HG02678 (cell line): ENCODE results near the gene LMBR1.
"Not testable (repeated sequence)": the region's sequence is repeated elsewhere in the genome, so short reads cannot be mapped to it uniquely, and the experiment has no call there.

ENCODE experiments used
- ATAC-seq: cut with Tn5 transposase; IDR thresholded peaks from one replicate; pipeline ENCODE4 v1.9.1; 2021; ENCODE audit warnings: mild to moderate bottlenecking, moderate library complexity; ENCODE audit not compliant: unreplicated experiment

The LMBR1 gene

DNA sequence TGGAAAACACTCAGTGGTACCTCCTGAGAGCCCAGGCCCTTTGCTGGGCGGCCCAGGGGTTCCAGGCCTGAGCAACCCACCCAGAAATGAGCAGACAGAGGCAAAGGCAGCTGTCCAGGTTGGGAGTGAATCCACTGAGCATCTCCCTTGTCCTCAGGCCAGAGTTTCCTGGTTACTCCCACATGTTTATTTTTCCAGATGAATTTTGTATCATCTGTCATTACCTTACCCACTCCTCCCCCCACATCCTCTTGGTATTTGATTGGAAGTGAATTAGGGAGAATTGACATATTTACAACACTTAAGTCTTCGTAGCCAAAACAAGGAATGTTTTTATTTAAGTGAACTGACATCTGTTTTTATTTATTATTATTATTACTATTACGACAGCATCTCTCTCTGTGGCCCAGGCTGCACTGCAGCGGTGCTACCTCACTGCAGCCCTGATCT, 13.2 kb upstream of the LMBR1 start:
- no peak for ATAC-seq

DNA sequence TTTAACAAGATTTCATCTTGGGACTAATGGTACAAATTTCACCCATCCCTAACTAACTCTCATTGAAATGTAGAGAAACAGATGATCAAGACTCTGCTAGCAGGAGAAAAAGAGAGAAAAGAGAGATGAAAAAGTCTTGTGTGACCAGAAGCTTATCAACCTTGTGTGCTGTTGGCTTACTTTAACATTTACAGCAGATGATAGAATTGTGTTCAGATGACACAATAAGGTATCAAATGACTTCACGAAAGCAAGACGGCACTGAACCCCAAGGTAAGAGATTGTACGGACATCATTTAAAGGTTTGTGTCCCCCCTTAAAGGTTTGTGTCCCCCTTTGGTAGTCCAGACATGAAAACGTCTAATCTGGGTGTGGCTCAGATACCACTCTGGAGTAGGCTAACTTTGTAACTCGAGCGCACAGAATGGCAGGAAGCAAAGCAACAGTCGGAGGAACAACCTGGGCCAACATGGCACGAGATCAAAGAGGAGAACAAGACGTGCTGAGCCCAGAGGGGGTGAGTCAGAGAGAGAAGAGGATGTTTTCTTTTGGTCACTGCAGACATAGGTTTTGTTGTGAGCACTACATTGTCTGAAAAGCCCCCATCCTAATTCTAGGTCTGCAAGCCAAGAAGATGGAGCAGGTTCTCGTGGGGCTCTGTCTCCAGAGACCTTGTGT, 10.4 kb upstream of the LMBR1 start:
- ATAC-seq = no peak

DNA sequence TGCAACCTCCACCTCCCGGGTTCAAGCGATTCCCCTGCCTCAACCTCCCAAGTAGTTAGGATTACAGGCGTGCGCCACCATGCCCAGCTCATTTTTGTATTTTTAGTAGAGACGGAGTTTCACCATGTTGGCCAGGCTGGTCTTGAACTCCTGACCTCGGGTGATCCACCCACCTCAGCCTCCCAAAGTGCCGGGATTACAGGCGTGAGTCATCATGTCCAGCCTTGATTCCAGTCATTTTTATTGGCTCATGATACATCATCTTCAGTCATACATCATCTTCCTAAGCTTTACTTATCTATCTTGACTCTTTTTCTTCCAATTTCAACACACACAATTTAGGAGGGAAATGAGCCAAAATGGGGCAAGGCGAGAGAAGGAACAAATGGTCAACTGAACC, 7.1 kb upstream of the LMBR1 start:
- ATAC-seq = not testable (repeated sequence)

DNA sequence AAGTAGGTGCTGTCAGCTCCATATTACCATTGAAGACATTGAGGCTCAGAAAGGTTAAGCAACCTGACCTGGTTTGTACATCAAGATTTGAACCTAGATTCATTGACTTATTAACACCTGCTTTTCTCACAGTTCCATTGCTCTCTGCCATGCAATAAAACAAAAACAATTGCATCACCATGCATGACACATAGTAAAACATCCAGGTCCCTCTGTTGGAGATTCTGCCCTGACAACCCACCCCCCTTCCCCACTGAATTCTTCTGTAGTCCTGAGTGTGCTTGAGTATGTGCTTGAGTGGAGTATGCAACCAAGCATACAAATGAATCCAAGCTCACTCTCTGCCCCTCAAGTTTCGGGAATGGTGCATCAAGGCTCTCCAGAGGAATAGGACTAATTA, 6.0 kb upstream of the LMBR1 start:
- no peak for ATAC-seq

DNA sequence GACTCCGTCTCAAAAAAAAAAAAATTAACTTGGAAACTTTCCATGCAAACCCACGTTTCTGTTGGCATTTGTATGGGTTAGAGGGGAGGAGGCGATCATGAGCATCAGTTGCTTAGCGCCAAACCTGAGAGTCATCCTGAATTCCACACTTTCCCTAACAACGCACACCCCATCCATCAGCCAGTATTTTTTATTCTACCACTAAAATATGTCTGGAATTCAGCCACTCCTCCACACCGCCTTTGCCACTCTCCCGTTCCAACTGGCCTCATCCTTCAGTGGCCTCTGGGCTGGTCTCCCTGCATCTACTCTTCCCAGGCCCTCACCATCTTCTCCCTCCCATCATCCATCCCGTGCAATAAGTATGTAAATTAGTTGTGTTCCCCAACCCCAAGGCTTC, 4.7 kb upstream of the LMBR1 start:
- no peak for ATAC-seq

DNA sequence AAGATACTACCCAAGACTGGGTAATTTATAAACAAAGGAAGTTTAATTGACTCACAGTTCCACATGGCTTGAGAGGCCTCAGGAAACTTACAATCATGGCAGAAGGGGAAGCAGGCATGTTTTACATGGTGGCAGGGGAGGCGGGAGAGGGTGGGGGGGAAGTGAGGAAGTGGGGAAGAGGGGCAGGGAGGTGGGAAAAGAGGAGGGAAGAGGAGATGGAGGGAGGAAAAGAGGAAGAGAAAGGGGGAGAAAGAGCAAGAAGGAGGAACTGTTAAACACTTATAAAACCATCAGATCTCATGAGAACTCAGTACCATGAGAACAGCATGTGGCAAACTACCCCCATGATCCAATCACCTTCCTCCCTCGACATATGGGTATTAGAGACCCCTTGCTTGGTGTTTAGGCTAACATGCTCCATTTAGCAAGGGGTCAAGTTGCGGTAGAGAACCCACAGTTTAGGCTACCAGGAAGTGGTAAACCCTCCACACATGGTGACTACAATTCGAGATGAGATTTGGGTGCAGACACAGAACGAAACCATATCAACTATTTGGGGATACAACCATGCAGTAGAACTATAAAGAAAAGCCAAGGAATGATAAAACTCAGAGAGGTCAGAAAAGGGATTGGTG, 3.5 kb upstream of the LMBR1 start:
- ATAC-seq = no peak

DNA sequence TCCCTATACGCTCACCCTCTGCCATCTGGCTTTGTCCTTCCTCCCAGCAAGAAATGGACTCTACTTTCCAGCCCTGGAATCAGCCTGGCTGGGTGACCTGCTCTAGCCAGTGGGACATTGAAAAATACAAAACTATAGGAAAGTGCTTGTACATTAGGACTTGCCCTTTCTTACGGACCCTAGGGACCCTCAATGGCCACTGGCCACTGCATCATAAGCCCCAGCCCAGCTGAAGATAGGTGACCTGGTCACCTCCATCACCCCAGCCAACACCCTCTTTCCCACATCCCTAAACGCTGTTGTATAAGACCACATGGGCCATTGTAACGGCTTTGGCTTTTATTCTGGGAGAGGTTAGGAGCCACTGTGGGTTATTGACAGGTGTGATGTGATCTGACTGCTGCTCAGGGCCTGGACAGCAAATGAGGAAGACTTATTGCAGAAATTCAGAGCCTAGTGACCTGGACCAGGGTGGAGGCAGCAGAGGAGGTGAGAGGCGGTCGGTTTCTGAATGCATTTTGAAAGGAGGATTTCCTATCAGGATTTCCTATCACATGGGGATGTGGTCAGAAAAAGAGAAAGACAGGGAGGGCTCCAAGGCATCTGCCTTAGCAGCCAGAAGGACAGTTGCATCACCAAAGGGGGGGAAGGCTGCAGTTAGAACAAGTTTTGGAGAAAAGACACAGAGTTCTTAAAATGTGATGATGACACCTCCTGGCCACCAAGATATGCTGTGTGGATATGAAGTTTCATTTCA, 2.2 kb upstream of the LMBR1 start:
- no peak for ATAC-seq

DNA sequence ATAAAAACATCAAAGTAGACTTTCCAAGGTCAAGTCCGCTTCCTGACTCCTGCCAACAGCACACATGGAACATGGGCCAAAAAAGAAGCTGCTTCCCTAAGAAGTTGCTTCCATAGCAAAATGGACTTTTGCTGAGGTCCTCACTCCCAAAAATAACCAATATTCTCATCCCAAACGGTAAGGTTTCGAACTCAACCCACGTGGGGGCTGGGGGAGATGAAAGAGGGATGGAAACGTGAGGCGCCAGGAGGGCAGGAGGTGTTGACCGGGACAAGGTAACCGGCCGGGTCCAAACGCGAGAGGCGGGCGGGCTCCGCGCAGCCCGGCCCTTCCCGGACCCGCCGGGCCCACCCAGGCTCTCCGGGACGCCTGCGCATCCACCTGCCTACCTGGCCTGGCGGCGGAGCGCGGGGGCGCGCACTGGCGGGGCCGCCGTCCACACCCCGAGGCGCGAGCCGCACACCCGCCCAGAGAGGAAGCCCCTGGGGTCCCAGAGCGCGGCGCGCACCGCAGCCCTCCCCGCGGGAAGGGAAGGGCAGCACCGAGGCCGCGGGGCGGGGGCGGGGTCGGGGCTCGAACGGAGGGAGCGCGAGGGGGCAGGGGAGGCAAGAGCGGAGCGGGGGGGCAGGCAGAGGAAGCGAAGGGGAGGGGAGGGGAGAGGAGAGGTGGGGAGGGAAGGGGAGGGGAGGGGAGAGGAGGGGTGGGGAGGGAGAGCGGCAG, 742 bp downstream of the LMBR1 start:
- ATAC-seq = peak; percentile 27

DNA sequence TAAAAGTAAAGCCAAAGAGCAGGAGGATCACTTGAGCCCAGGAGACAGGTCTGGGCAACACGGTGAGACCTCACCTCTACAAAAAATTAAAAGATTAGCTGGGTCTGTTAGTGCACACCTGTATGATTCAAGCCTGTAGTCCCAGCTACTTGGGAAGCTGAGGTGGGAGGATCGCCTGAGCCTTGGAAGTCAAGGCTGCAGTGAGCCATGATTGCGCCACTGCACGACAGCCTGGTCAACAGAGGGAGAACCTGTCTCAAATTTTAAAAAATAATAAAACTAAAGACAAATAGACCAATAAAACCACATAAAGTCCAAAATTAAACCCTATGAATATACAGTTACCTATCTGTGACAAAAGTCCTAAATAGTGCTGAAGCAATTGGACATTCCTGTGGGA, 3.2 kb downstream of the LMBR1 start:
- ATAC-seq = no peak

DNA sequence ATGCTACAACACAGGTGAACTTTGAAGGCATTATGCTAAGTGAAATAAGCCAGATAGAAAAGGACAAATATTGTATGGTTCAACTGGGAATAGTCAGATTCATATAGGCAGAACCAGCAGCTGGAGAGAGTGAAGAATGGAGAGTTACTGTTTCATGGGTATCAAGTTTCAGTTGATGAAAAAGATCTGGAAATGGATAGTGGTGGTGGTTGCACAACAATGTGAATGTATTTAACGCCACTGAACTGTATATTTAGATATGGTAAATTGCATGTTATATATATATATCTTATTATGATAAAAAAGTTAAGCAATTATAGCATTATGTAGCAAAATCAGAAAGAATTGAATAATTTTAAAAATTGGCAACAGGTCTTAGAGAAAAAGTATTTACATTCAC, 3.9 kb downstream of the LMBR1 start:
- no peak for ATAC-seq

DNA sequence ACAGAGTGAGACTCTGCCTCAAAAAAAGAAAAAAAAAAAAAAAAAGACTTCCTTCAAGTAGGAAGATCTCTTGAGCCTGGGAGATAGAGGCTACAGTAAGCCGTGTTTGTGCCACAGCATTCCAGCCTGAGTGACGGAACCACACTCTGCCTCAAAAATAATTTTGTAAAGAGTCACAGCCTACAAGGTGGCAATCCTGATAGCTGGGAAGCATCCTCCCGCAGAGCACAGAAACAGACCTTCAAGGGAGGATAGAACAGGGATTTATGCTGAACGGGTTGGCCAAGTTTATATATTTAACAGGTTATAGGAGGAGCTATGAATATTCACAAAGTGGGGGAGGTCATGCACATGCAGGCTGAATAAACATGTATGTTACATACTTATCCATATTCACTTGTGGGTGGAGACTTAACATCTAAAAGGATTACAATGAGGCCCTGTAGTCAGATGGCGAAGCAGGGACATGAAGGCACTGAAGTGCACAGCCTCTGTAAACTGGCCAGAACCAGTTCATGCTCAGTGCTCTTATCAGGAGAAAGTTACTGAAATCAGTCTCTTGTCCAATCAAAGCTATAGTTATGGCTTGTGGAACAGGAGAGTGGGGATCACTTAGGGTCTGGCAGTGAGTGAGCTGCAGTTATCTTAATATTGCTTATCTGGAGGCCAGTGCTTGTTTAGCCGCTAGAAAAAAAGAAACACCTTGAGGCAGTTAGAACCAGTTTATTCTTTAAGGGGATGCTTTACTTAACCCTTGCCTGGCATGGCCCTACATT, 6.8 kb downstream of the LMBR1 start:
- ATAC-seq = no peak

DNA sequence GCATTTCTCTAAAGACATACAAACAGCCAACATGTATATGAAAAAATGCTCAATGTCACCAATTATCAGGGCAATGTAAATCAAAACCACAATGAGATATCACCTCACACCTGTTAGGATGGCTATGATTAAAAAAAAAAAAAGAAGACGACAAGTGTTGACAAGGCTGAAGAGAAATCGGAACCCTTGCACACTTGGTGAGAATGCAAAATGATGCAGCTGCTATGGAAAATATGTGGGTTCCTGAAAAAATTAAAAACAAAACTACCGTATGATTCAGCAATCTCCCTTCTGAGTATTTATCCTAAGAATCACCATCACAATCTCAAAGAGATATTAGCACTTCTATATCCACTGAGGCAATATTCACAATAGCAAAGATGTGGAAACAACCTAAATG, 11.3 kb downstream of the LMBR1 start:
- no peak for ATAC-seq

DNA sequence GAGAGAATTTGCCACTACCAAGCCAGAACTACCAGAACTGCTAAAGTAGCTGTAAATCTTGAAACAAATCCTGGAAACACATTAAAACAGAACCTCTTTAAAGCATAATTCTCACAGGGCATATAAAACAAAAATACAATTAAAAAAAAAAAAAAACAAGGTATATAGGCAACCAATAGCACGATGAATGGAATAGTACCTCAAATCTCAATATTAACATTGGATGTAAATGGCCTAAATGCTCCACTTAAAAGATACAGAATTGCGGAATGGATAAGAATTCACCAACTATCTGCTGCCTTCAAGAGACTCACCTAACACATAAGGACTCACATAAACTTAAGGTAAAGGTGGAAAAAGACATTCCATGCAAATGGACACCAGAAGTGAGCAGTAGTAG, 17.2 kb downstream of the LMBR1 start:
- ATAC-seq = no peak

DNA sequence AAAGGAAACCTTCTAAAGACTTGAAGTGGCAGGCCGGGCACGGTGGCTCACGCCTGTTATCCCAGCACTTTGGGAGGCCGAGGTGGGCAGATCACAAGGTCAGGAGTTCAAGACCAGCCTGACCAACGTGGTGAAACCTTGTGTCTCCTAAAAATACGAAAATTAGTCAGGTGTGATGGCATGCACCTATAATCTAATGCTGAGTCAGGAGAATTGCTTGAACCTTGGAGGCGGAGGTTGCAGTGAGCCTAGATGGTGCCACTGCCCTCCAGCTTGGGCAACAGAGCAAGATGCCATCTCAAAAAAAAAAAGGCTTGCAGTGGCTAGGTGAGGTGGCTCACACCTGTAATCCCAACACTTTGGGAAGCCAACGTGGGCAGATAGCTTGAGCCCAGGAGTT, 24.6 kb downstream of the LMBR1 start:
- not testable (repeated sequence) for ATAC-seq

DNA sequence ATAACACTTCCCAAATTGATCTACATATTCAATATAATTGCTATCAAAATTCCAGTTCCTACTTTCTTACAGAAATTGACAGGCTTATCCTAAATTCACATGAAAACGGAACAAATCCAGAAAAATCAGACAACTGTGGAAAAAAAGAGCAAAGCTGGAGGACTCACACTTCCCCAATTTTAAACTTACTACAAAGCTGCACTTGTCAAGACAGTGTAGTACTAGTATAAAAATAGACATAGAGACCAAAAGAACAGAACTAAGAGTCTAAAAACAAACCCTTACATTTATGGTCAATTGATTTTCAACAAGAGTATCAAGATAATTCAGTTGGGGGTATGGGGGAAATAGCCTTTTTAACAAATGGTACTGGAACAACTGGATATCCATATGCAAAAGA, 27.5 kb downstream of the LMBR1 start:
- no peak for ATAC-seq

DNA sequence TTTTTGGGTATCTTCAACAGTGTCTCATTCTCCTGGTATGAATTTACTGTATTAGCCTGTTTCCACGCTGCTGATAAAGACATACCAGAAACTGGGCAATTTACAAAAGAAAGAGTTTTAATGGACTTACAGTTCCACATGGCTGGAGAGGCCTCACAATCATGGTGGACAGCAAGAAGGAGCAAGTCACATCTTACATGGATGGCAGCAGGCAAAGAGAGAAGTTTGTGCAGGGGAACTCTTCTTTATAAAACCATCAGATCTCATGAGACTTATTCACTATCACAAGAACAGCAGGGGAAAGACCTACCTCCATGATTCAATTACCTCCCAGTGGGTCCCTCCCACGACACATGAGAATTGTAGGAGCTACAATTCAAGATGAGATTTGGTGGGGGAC, 31.0 kb downstream of the LMBR1 start:
- not testable (repeated sequence) for ATAC-seq

DNA sequence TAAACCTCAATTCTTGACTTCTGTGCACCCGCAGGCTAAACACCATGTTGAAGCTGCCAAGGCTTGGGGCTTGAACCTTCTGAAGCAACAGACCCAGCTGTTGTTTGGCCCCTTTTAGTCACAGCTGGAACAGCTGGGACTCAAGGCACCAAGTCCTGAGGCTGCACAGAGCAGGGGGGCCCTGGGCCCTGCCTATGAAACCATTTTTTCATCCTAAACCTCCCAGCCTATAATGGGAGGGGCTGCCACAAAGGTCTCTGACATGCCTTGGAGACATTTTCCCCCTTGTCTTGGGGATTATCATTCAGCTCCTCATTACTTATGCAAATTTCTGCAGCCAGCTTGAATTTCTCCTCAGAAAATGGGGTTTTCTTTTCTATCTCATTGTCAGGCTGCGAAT, 31.8 kb downstream of the LMBR1 start:
- no peak for ATAC-seq

DNA sequence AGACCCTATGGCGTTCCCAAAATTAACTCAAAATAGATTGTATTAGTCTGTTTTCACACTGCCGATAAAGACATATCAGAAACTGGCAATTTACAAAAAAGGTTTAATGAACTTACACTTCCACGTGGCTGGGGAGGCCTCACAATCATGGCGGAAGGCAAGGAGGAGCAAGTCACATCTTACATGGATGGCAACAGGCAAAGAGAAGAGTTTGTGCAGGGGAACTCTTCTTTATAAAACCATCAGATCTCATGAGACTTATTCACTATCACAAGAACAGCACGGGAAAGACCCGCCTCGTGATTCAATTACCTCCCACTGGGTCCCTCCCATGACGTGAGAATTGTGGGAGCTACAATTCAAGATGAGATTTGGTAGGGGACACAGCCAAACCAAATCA, 32.9 kb downstream of the LMBR1 start:
- not testable (repeated sequence) for ATAC-seq

DNA sequence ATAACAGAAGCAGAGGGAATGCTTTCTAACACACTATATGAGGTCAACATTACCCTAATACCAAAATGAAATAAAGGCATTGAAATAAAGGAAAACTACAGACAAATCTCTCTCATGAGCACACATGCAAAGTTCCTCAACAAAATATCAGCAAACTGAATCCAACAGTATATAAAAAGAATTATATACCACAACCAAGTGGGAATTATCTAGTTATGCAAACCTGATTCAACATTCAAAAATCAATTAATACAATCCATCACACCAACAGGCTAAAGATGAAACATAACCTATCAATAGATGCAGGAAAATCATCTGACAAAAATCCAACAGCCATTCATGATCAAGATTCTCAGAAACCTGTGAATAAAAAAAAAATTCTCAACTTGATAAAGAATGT, 34.5 kb downstream of the LMBR1 start:
- no peak for ATAC-seq

DNA sequence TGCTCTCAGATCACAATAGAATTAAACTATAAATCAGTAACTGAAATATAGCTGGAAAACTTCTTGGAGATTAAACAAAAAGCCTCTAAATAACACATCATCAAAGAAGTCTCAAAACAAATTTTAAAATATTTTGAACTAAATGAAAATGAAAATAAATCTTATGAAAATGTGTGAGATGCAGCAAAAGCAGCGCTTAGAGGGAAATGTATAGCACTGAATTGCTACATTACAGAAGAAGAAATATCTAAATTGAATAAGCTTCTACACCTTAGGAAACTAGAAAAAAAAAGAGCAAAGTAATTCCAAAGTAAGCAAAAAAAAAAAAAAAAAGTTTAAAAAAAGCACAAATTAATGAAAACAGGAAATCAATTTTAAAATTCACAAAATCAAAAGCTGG, 35.2 kb downstream of the LMBR1 start:
- ATAC-seq = no peak

DNA sequence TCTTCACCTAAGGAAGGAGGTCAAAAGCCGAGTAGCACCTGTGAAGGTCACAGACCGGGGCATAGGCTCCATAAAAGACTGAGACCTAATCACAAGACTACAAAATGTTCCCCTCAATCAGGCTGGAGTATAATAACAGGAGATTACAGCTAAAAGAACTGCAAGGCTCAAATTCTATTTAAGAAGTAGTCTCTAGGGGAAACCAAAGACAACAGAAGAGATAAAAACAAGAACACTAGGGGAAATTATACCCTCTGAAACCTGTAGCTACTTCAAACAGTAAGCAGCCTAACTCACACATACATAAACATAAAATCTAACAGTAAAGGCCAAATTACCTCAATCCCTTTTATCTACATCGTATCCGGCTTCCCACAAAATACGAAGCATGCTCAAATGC, 38.3 kb downstream of the LMBR1 start:
- ATAC-seq = no peak
